NCI-H1930 (cell line): ENCODE results near the gene RAB3IP.

ENCODE experiments used
- DNase-seq, 2 experiments: peaks; one replicate each; lab custom pipeline; 2025; lab: John Stamatoyannopoulos, UW

The RAB3IP gene

GRCh38 chr12:69738351-69739286 is at the start of gene RAB3IP:
RAB3IP (plus strand) TSS chr12:69738860; CDS start chr12:69755409, 16,549 bp downstream.
- peak; percentile 82 to 92 for DNase-seq

- DNase-seq = no peak
Observed at GRCh38 chr12:69689638-69690037, 49.0 kb upstream of the RAB3IP start.

- no peak for DNase-seq
Observed at GRCh38 chr12:69694123-69694522, 44.5 kb upstream of the RAB3IP start.

DNA sequence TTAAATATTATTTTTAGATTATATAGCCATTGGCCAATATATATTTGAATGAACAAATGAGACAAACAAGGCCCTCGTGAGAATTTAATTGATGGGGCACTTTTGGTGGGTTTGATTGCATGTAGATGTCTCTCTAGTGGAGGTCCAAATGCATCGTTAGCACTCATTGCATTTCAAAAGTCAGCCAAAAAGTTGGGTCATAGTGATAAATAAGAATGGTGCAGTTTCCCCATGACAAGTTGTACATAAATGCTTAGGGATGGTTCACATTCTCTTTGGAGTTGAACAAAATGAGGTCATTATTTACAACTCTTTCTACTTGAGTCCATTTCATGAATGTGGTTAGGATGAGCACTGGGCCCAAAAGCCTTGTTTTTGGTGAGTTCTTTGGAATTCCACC is 40.6 kb upstream of the RAB3IP start:
- no peak for DNase-seq

DNA sequence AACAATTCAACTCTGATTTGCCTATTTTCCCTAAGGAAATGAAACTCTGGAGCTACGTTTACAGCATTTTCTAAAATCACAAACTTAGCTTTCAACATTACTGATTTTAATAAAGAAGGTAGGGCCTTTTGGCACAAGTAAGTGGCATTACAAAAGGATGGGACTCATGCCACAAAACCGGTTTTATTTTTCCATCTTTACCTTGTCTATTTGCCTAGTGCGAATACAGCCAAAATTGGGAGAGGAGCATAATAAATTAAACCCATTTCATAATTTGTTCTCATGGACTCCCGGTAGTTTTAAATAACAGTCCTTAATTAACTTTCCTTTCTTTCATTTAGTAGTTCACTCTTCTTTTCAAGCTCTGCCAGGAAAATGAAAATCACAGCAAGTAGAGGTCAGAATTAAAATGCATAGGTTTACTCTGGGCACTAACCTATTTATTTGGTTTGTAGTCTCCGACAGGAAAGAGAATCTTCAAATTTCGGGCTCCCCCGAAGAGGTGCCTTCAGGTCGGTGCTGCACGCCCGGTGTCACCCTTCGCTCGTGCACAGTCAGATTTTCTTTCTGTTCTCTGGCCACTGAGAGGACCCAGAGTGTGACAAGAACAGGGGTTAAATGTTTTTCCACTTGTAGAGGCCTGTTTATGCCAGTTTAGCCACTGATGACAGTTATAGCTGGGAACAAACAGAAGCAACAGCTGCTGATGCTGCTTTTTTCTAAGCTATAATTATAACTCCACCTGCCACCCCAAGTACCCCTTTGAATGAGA is 39.7 kb upstream of the RAB3IP start, which contains the start of gene BEST3:
Gene BEST3 (minus strand): TSS at position 535 of the 772 bp plus-strand sequence. CDS start 1,505 bp downstream, outside the sequence.
- peak; percentile 51 to 69 for DNase-seq

GRCh38 chr12:69701826-69702225 is 36.8 kb upstream of the RAB3IP start:
- no peak for DNase-seq

DNA sequence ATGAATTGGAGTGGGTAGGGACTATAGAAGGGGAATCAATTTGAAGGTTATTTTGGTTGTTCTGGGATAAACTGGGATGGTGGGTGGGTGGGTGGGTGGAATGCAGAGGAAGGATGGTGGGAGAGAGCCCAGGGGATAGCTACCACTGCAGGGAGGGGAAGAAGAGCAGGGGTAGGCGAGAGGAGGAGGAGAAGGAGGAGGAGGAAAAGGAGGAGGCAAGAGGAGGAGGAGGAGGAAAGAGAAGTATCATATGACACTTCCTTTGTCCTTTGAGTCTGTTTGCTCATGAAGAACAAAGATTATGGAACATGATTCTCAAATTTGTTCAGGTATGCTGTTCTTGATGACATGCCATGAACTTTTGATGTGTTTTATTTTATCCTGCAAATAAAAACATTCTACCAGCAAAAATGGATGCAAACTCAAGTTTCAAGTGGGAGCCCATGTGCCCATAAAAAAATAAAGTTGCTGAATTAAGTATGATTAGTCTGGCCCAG is 35.5 kb upstream of the RAB3IP start:
- no peak for DNase-seq

GRCh38 chr12:69704357-69704756 is 34.3 kb upstream of the RAB3IP start:
- DNase-seq = no peak

GRCh38 chr12:69708649-69709048 is 30.0 kb upstream of the RAB3IP start:
- no peak for DNase-seq

DNA sequence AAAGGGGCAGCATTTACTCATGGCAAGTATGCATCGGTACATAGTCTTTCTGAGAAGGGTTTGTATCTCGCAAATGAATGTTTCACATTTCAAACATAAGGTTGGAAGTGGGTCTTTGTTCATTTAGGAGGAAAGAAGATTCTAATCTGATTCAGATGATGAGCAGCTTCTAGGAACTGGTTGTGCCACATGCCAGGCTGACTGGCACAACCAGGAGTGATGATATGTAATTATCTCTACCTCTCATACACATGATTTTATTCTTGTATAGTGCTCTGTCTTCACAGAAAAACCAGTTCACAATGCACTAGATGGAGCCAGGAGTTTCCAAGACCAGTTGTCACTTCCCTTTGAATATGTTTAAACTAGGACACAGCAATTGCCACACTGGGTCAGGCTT is 25.8 kb upstream of the RAB3IP start:
- no peak for DNase-seq

DNA sequence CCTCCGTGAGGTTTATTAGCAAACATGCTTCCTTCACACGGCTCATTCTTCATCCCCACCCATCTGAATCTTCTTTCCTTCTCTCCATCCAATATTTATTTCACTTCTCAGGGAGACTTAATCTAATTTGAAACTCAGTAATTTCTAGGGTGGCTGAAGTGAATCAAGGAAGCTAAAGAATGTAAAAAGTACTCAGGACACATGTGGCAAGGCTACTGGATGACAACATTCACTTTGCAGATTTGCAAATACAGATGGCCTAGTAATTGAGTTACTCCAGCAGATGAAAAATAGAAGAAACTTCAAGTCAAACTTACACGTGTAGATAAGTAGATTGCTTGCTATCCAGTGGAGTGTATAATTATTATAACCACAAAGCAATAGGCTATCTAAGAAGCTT is 24.1 kb upstream of the RAB3IP start:
- DNase-seq = no peak

GRCh38 chr12:69719336-69720316 is 19.0 kb upstream of the RAB3IP start:
- peak; percentile 71 to 75 for DNase-seq

DNA sequence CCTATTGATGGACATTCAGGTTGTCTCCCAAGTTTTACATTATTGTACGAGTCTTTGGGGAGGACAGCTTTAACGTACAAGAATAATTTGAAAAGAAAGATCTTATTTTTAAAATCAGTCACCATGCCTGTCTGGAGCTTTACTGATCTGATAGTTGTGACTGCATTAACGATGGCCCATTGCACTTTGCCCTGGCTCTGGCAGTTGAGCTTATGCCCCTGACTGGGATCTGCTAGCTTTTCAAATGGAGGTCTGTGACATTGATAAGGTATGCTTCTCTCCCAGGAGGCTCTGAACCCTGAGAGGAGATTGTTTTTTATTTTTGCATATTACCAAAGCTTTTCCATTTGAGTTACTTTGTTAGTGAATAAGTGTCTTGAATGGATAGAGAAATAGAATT is 17.9 kb upstream of the RAB3IP start:
- DNase-seq = no peak

GRCh38 chr12:69726922-69727321 is 11.7 kb upstream of the RAB3IP start:
- no peak for DNase-seq

DNA sequence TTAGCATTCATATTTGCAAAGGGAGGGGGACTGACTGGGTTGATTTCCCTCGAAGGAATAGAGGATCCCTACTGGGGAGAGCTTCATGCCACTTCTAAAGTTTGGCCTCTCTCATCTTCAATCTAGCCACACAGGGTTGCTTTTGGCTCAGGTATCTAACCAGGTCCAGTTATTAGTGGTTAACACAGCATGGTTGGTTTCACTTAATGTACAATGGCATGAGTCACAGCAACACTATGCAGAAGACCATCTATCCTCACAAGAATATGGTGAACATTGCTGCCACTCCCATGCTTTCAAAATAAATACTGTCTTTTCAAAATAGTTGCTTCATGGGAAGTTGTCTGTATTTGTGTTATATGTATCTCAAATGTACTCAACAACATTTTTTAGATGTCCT is 6.6 kb upstream of the RAB3IP start:
- DNase-seq = no peak

DNA sequence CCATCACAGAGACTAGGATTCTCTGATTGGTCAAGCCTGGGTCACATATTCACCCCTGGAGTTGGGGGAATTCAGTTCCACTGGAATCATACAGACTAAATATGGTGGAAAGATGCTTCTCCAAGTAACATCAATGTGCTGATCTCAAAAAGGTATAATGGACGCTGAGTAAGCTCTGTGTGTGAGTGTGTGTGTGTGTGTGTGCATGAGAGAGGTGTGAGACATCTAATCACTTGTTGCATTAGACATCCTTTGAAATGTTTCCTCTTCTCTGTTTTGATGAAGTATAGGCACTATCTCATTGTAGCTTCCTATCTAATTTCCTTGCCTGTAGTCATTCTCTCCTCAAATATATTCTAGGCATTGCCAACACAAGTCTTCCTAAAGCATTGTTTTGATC is 5.0 kb upstream of the RAB3IP start:
- DNase-seq = no peak

DNA sequence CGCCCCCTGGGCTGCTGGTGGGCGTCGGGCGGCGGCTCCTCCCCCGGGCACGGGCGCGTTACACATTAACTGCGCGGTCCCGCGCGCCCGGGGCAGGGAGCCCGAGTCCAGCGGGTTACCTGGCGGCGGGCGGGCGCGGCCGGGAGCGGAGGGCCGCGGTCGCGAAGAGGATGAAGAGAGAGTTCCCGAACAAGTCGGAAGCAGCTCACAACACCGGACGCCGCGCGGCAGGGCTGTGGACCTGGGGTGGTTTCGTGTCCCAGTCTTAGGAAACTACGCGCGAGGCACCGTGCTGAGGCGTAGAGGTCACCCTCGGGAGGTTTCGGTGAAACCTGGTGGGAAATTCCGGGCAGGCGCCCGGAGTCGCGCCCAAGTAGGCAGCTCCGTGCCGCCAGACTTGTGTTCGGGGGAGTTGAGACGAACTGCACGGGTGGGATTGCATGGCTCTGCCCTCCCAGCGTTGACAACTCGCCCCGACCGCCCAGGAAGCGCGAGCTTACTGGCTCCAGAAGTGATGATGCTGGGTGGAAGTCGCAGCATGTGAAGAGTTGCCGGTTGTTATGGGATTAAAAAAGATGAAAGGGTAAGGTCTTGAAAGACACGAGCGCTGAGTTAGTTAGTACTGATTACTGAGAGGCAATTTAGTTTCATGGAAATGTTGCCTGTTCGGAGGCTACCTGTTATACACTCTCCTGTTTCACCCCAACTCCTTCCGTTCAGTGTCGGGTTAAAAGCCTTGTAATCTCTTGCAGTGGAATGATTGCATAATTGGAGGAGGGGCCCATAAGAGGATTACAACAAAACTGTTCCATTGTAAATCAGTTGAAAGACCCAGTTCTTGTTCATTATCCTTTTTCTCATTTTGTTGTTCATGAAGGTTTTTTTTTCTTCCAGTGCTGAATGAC is 879 bp downstream of the RAB3IP start:
- peak in 1 of 2 experiments; percentile 47 for DNase-seq

DNA sequence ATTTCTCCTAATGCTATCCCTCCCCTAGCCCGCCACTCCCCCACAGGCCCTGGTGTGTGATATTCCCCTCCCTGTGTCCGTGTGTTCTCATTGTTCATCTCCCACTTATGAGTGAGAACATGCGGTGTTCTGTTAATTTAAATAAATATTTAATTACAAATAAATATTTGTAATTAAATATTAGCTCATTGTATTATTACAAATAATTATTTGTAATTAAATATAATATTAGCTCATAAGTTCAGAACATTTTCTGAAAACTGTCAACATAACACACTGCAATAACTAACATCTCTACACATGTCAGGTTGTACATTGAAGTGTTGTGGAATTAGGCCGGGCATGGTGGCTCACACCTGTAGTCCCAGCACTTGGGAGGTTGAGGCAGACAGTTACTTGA is 5.4 kb downstream of the RAB3IP start:
- DNase-seq = no peak

DNA sequence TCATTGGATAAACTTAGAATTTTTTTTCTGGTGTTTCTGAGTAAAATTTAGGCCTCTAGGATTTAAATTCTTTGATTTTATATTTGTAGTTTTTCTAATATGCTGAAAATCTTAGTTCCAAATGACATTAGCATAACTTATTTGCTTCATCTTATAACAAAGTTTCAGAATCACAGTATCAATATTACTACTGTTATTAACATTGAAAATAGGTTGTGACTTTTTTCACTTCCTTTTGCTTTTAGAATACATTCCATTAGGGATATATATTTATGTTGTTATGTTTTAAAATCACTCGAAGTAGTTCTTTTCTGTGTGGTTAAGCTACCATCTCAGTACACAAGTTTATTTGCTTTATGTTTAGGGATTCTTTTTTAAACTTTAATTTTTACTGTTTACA is 12.8 kb downstream of the RAB3IP start:
- no peak for DNase-seq

- no peak for DNase-seq
Observed at GRCh38 chr12:69755302-69755701, 16.6 kb downstream of the RAB3IP start.
